ENCODE results near the gene PCOLCE2. TPM values are rescaled to one million over a fixed set of nuclear protein-coding genes. Genes with fewer than 3 reads are reported as not detected.

PCOLCE2 gene
- total and polyA plus RNA-seq, 9 donors, result 1.5 to 47.9 (median 3.6) TPM

DNA sequence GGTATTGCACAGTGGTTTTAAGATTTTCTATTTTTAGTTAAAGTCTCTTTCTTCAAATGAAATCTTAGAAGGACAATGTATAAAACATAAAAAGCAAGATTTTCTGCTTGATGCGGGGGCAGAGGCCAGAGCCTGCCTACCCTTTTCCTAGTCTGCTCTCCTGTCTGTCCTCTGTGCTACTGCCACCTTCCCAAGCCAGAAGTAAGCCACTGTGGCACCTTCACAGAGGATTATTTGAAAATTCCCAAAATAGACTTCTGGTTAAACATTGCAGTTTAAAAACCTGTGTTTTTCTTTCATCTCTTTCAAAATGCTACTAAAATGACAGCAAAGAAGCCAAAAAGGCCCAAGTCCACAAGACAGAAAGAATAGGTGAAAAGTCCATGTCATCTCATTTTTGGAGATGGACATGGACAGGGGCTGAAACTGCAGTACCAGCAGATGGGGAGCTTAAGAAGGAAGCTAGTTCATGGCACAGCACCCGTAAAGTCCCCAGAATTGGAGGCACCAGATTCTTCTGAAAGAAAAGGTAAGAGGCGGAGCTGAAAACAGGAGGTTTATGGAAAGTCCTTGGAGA, 37.6 kb upstream of the PCOLCE2 start:
- intact Hi-C loops (cut with DNase I), result no loop called here
- H3K27me3 ChIP-seq, result no peaks in the 10 kb centered on the region
- no peaks in the 10 kb centered on the region for H3K9me3 ChIP-seq
- no peaks in the 10 kb centered on the region for H3K36me3 ChIP-seq
- H3K27ac ChIP-seq, result no peak overlapping the region
- H3K4me3 ChIP-seq, result no peak overlapping the region
- H3K4me1 ChIP-seq (ENCODE audit: insufficient read depth), result no peaks in the 10 kb centered on the region
- 93 to 95% (median 94%) methylated on average over 3 of the region's 3 CpGs for WGBS, 3 donors
- TF ChIP-seq POLR2A (IDR thresholded peaks at IDR 0.05) (no peak), EP300 (IDR thresholded peaks at IDR 0.05) (no peak)
- TF ChIP-seq, protein P1, sequence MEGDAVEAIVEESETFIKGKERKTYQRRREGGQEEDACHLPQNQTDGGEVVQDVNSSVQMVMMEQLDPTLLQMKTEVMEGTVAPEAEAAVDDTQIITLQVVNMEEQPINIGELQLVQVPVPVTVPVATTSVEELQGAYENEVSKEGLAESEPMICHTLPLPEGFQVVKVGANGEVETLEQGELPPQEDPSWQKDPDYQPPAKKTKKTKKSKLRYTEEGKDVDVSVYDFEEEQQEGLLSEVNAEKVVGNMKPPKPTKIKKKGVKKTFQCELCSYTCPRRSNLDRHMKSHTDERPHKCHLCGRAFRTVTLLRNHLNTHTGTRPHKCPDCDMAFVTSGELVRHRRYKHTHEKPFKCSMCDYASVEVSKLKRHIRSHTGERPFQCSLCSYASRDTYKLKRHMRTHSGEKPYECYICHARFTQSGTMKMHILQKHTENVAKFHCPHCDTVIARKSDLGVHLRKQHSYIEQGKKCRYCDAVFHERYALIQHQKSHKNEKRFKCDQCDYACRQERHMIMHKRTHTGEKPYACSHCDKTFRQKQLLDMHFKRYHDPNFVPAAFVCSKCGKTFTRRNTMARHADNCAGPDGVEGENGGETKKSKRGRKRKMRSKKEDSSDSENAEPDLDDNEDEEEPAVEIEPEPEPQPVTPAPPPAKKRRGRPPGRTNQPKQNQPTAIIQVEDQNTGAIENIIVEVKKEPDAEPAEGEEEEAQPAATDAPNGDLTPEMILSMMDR (IDR thresholded peaks at IDR 0.05), result no peak
- no peak for DNase-seq

DNA sequence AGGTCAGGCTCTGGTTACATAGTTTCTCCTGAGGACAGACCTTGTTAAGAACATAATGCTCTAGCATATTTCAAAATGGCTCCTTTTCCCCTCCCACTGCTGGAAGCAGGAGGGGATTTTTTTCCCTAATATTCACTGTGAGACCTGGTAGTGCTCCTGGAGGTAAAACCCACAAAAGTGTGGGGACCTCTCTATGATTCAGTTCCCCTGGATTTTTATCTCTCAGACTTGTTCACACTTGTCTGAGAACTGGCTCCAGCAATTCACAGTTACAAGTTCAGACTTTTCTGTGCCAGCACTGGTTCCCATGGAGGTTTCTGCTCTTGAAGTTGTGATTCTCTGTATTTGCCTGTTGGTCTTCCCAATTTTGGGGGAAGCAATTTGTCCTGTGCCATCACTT, 36.3 kb upstream of the PCOLCE2 start:
- no peaks in the 10 kb centered on the region for H3K27me3 ChIP-seq
- no peak overlapping the region for H3K27ac ChIP-seq
- no peak overlapping the region for H3K4me3 ChIP-seq
- intact Hi-C loops (cut with DNase I), result no loop called here
- no peaks in the 10 kb centered on the region for H3K9me3 ChIP-seq
- H3K4me1 ChIP-seq (ENCODE audit: insufficient read depth), result no peaks in the 10 kb centered on the region
- no peak for TF ChIP-seq EP300 (IDR thresholded peaks at IDR 0.05)
- no peak for TF ChIP-seq POLR2A (IDR thresholded peaks at IDR 0.05)
- TF ChIP-seq, protein P1 (IDR thresholded peaks at IDR 0.05), result no peak
- no peaks in the 10 kb centered on the region for H3K36me3 ChIP-seq
- no peak for DNase-seq

DNA sequence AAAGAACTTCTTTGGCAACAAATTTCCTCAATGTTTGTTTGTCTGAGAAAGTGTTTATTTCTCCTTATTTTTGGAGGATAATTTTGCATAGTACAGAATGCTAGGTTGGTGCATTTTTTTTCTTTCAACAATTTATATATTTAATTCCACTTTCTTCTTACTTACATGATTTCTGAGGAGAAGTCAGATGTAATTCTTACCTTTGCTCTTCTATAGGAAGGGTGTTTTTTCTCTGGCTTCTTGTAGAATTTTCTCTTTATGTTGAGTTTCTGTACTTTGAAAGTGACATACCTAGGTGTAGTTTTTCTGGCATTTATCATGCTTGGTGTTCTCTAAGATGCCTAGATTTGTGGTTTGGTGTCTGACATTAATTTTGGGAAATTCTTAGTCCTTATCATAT, 34.8 kb upstream of the PCOLCE2 start:
- TF ChIP-seq POLR2A (IDR thresholded peaks at IDR 0.05) (no peak), EP300 (IDR thresholded peaks at IDR 0.05) (no peak)
- TF ChIP-seq, protein P1 (IDR thresholded peaks at IDR 0.05), result no peak

DNA sequence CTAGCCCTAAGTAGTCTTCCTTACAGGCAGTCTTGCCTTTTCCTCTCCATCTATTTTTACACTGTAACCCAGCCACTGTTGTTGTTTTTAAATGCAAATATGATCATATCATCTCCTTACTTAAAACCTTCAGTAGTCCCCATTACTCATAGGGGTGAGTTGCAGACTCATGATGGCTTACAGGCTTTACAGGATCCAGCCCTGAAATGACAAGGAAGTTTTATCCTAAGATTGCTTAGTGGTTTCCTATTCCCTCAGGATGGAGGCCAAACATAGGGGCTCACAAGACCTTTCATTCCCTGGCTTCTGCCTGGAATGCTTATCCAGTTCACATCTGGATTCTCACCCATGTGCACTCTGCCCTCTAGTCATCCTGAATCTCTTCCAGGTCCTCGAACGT, 27.7 kb upstream of the PCOLCE2 start:
- 73 to 84% (median 84%) methylated on average over 2 of the region's 2 CpGs for WGBS, 3 donors
- no peaks in the 10 kb centered on the region for H3K27me3 ChIP-seq

More for the DNA sequence above, 34.8 kb upstream of the PCOLCE2 start:
- Histone ChIP-seq H3K27ac (no peak overlapping the region), H3K4me1 (ENCODE audit: insufficient read depth) (no peaks in the 10 kb centered on the region), H3K4me3 (no peak overlapping the region), H3K9me3 (no peaks in the 10 kb centered on the region), H3K27me3 (no peaks in the 10 kb centered on the region), H3K36me3 (no peaks in the 10 kb centered on the region)
- intact Hi-C loops (cut with DNase I), result no loop called here
- no peak for DNase-seq

More for the DNA sequence above, 27.7 kb upstream of the PCOLCE2 start:
- TF ChIP-seq, protein P1 (IDR thresholded peaks at IDR 0.05), result no peak
- no peaks in the 10 kb centered on the region for H3K36me3 ChIP-seq
- intact Hi-C loops (cut with DNase I), result no loop called here
- no peak overlapping the region for H3K4me3 ChIP-seq
- DNase-seq, result no peak
- no peaks in the 10 kb centered on the region for H3K9me3 ChIP-seq
- H3K4me1 ChIP-seq (ENCODE audit: insufficient read depth), result no peaks in the 10 kb centered on the region
- no peak overlapping the region for H3K27ac ChIP-seq

Measured in ovary (tissue), 9 donors.